G401 (cell line): ENCODE data around the gene TRAFD1. TPM values are rescaled to one million over a fixed set of nuclear protein-coding genes. Genes with fewer than 3 reads are reported as not detected.

Experiments used
- DNase-seq: peaks from one replicate; pipeline ENCODE4 v3.0.0-alpha.2; 2015; ENCODE audit warnings: low spot score
- in situ Hi-C: cut with HindIII; loops from 2 replicates; pipeline ENCODE4 v1.10.0; 2016; ENCODE audit warnings: low sequenced_read_pairs, mixed read lengths
- total RNA-seq: library from RNA; depleted of rRNA; stranded (reverse); fragments of >200 nt; shearing (Covaris generic); gene quantifications from 2 replicates; pipeline ENCODE4 v1.2.3, GENCODE V29; 2014

TRAFD1 gene
- total RNA-seq, 1 experiment from 2014 or later, result 47.3 TPM

DNA sequence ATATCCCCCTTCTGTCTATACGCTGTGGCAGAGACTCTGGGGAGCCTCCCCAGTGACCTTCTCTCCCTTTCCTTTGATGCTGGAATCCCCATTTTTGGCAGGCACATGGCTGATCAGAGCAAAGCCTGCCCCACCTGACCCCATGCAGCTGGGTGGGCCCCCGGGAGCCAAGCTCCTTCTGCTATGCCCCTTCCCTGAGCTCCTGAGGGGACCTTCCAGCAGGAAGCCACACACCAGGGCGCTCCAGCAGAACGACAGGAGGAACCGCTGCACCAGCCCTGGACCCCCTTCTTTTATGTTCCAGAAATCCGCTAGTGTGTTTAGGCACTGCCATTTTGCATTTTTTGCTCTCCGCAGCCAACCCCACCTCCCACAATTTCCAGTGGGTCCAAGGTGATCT lies 44.6 kb downstream of the TRAFD1 start:
- no peak for DNase-seq
- in situ Hi-C loops, result no loop called here

GRCh38 chr12:112170376-112170775 lies 45.0 kb downstream of the TRAFD1 start:
- in situ Hi-C loops, result no loop called here
- no peak for DNase-seq

DNA sequence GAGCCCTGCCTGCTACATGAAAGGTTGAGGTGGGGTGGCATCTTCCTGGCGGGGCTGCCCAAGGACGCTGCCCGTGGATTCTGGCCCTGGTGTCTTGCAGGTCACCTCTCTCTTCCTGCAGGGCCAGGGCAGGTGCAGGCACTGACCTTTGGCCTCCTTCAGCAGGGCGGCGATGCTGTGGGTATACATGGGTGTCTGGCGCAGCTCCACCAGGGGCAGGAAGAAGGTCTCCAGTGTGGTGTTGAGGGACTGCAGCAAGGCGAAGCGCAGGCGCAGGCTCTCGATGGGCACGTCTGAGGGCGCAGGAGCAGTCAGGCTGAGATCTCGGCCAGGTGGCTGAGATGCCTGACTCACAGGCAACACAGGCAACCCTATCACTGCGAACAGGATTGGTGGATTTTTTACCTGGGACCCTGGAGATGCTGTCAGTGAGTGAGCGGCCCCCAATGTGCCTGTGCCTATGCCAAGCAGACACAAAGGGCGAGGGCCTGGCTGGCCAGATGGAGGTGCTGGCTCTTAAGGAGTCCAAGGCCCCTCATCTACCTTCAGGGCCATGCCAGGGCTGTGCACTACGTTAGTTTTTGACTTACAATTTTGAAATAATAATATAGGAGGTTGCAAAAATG lies 45.7 kb downstream of the TRAFD1 start:
- in situ Hi-C loops, result no loop called here
- DNase-seq, result no peak

DNA sequence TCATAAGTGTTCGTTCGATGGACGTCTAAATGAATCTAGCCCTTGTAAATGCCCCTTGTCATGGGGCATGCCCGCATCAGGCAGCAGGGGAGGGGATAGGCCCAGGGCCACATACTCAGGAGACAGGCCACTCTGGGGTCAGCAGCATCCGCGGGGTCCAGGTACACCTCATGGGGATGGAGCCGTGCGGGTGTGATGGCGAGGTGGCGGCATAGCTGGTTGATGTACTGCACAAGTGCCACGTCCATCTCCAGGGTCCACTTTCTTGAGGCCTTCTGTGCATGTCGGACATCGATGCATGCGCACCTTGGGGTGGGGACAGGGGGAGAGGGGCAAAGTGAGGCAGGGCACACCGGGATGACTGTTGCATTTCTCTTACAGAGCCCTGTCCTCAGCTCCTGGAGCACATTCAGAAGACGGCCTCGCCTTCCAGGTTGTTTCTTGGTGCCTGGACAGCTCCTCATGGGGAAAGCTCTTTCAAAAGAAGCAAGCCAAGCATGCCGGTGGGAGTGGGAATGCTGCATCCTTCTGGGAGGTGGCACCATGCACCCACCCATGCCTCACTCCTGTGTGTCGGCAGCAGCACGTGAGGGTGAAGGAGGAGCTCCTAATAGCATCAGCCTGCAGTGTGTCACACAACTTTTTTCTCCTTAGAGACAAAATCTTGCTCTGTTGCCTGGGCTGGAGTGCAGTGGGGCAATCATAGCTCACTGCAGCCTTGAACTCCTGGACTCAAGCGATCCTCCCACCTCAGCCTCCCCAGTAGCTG lies 47.4 kb downstream of the TRAFD1 start:
- in situ Hi-C loops, result no loop called here

DNA sequence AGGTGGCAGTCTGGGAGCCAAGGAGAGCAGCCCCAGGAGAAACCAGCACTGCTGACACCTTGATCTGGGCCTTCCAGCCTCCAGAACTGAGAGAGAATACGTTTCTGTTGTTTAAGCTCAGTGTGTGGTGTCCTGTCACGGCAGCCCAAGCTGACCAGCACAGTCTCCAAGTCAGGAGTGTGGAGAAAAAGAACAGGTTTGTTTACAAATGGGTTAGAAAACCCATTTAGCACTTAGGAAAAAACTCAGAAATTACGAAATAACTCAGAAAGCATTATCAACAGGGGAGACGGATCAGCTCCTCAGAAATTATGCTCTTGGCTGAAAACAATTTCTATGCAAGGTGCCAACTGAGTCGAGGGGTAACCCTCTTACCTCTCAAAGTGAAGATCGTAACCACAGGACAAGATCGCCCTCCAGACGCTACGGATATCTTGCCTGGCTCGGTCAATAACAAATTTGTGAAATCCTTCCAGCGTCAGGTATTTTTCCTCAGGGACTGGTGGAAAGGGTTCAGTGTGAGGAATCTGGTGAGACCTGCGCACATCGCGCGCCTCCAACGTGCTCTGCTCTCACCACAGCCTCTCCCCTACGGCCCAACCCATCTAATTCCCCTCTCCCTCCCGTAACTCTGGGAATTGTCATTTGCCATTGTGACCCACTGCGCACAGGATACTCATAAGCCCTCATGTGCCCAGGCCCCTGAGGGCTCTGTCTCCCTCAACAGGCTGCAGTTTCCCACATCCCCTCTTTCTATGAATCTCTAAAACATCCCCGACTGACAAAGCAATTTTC lies 50.2 kb downstream of the TRAFD1 start:
- in situ Hi-C loops, result no loop called here
- no peak for DNase-seq

More for the DNA sequence above, 47.4 kb downstream of the TRAFD1 start:
- DNase-seq, result no peak

DNA sequence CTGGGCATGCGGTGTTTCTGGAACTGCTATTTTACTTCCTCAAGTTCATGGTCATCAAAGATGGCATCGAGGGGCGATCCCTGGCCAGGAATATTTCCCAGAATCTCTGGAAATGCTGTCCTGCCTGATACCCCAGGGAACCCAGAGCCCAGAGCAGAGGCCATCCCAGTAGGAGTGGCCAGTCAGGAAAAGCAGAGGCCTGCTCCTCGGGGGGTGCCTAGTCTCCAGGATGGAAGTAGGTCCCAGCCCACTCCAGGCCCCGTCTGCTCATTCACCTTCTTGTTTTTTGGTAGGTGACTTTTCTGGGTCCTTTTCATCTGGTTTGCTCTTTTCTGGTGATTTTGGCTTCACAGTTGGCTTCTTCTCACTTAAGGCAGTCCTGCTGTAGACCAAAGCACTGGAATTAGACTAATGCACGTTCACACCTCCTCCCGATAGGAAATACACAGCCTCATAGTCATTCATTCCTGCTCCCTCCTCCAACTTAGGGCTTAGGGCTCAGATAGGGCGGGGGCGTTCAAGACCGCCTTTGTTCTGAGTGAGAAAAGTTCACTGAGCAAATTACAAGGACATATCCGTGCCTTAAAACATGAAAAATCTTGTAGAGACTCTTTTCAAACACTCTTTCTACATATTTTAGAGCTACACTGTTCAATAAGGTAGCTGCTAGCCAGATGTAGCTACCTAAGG lies 51.1 kb downstream of the TRAFD1 start:
- DNase-seq, result no peak
- in situ Hi-C loops, result no loop called here

DNA sequence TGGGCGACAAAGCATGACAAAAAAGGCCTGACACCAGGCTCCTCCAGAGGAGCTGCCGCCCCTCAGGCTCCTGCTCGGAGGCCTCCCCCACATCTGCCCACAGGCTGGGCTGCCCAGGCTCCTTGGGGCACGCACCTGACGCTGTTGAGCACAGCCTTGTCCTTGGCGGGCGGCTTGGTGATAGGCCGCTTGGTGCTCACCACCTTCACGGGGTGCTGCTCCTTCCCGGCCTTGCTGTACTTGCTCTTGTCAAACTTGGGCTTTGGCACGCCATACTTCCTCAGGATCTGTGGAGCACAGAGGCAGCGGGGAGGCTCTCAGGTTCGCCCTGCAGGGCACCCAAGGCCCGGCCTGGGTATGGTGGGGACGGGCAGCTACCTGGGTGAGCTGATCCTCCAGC lies 53.4 kb downstream of the TRAFD1 start:
- no peak for DNase-seq
- in situ Hi-C loops, result no loop called here

GRCh38 chr12:112179341-112179740 lies 54.0 kb downstream of the TRAFD1 start:
- in situ Hi-C loops, result no loop called here

DNA sequence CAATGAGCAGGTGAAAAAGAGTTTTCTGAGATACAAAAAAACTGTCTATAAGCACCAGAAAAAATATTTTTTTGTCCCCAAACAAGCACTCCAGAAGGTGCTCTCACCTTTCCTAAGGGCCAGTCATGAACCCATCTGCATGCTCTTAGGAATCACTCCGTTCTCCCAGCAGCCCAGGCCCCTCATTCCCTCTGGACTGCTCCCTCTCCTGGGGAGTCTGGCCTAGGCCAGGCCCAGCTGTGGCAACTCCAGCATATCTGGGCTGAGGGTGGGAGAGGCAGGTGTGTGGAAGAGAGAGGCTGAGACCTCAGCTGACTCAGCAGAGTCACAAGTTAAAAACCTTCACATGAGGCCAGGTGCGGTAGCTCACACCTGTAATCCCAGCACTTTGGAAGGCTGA lies 54.6 kb downstream of the TRAFD1 start:
- DNase-seq, result no peak
- in situ Hi-C loops, result no loop called here

More at GRCh38 chr12:112179341-112179740, 54.0 kb downstream of the TRAFD1 start:
- no peak for DNase-seq

GRCh38 chr12:112180422-112180821 lies 55.1 kb downstream of the TRAFD1 start:
- DNase-seq, result no peak
- in situ Hi-C loops, result no loop called here

DNA sequence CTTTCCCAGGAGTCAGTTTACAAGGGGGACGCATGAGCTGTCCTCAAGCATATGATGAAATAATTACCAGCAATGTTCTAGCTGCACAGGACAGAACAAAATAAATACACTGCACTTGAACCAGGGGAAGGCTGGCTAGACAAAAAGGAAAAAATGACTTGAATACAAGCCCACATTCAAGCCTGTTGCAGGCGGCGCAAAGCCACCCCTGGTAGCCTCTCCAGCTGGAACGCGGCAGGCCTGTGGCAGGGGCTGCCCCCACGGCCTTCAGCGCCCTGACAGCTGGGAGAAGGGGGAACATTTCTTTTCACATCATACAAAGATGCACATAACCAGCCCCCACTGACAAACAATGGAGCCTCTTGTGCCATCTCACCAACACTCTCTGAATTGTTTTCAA lies 57.1 kb downstream of the TRAFD1 start:
- DNase-seq, result peak; percentile 34
- in situ Hi-C loops, result no loop called here

GRCh38 chr12:112183141-112184021 lies 58.0 kb downstream of the TRAFD1 start:
- in situ Hi-C loops, result no loop called here

GRCh38 chr12:112184056-112184887 lies 58.9 kb downstream of the TRAFD1 start:
- DNase-seq, result no peak
- in situ Hi-C loops, result no loop called here

More at GRCh38 chr12:112183141-112184021, 58.0 kb downstream of the TRAFD1 start:
- DNase-seq, result peak; percentile 17

DNA sequence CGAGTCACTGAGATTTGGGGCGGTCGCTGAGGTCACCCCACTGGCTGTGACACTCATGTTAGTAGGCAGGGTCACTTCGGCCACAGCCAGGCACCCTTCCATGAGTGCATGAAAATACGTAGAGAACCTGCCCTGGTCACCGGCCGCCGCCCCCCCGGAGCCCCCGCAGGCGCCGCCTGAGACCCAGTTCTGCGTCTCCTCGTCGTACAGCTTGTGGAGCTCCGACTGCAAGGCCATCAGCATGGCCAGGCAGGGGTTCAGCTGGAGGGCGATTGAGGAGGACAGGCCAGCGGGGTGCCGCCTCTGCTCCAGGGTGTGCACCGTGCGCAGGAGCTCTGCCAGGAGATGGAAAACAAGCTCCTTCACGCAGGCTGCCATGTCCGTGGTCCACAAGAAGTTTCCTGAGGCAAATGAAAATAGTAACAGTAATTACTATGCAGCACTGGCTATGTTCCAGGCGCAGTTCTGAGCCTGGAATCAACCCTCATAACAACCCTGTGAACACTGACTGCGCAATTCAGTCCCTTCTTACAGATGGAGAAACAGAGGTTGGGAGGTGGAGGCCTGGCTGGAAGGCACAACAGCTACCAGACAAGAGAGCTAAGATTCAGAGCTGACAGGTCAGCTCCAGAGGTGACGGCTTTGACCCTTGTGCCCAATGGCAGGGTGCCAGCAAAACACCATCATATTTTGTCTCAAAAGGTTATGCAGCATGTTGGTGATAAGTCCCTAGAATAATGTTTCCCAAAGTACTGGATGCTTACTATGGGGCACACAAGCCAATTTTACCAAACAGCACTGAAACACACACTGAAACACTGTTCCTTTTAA lies 59.9 kb downstream of the TRAFD1 start:
- DNase-seq, result peak; percentile 43
- in situ Hi-C loops, result no loop called here

DNA sequence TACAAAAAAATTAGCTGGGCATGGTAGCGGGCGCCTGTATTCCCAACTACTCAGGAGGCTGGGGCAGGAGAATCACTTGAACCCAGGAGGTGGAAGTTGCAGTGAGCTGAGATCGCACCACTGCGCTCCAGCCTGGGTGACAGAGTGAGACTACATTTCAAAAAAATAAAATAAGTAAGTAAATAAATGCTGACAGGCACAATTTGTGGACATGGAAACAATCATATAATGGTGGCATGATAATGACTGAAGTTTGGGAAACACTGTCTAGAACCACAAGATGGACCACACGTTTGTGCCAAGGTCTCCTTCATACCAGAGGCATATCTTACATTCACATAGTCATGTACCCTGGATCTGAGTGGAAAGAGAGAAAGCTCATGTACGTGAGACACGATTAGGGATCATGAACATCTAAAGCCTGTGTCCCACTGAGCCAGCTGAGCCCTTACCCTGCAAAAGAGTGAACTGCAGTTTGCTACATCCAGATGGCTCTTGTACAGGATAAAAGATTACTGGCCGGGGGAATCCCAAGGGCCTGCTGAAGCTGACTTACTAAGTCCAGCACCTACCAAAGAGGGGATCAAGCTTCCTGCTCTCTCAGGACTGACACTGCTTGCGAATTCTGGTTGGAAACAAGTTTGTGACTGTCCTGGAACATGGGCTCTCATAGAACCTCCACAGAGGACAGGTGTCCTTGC lies 62.9 kb downstream of the TRAFD1 start:
- DNase-seq, result no peak
- in situ Hi-C loops, result no loop called here
